Measurements from ENCODE around the gene CNST. TPM values are rescaled to one million over a fixed set of nuclear protein-coding genes. Genes with fewer than 3 reads are reported as not detected.

CNST gene
- total RNA-seq, 4 donors from 2014 or later, result 38.8 to 49.5 (median 41.7) TPM

GRCh38 chr1:246681900-246682895 is 115.9 kb downstream of the CNST start:
- Histone ChIP-seq H3K27me3 (no peaks in the 10 kb centered on the region), H3K27ac (no peak overlapping the region), H3K4me1 (no peaks in the 10 kb centered on the region), H3K4me3 (replicated peaks in 1 of 3) (no peak overlapping the region), H3K9me3 (no peaks in the 10 kb centered on the region), H3K36me3 (no peaks in the 10 kb centered on the region)
- intact Hi-C loops (cut with DNase I), result no loop called here
- 77 to 78% methylated on average over 15 of the region's 15 CpGs for WGBS, 2 donors
- no peak for TF ChIP-seq POLR2A (IDR thresholded peaks at IDR 0.05)
- no peak for TF ChIP-seq CTCF (IDR thresholded peaks at IDR 0.05)
- no peak for DNase-seq

- intact Hi-C loops (cut with DNase I), result no loop called here
- 89 to 97% methylated on average over 9 of the region's 9 CpGs for WGBS, 2 donors
- Histone ChIP-seq H3K9me3 (no peaks in the 10 kb centered on the region), H3K27ac (no peak overlapping the region), H3K36me3 (no peaks in the 10 kb centered on the region), H3K4me3 (replicated peaks in 1 of 3) (no peak overlapping the region), H3K4me1 (no peaks in the 10 kb centered on the region), H3K27me3 (no peaks in the 10 kb centered on the region)
- TF ChIP-seq POLR2A (IDR thresholded peaks at IDR 0.05), result no peak
- no peak for TF ChIP-seq CTCF (IDR thresholded peaks at IDR 0.05)
- no peak for DNase-seq
These were observed 117.3 kb downstream of the CNST start for GRCh38 chr1:246683521-246683920.

- H3K4me3 ChIP-seq (replicated peaks in 1 of 3), result no peak overlapping the region
- peaks cover 0 to 11% of the 10 kb centered on the region in 2 donors for H3K4me1 ChIP-seq
- no peaks in the 10 kb centered on the region for H3K9me3 ChIP-seq
- no peak overlapping the region for H3K27ac ChIP-seq
- H3K27me3 ChIP-seq, result no peaks in the 10 kb centered on the region
- no peak for TF ChIP-seq CTCF (IDR thresholded peaks at IDR 0.05)
- TF ChIP-seq POLR2A (IDR thresholded peaks at IDR 0.05), result no peak
- DNase-seq, result no peak
- 81 to 86% methylated on average over 6 to 13 of the region's 14 CpGs for WGBS, 2 donors
- no peaks in the 10 kb centered on the region for H3K36me3 ChIP-seq
- intact Hi-C loops (cut with DNase I), result no loop called here
These were observed 120.7 kb downstream of the CNST start for GRCh38 chr1:246687002-246687401.

- WGBS, 2 donors, result 7 to 9% methylated on average over 10 to 16 of the region's 16 CpGs
- TF ChIP-seq CTCF (IDR thresholded peaks at IDR 0.05), result peak; percentile 67 to 81 (median 76)
- no peak for TF ChIP-seq POLR2A (IDR thresholded peaks at IDR 0.05)
- peak; percentile 79 to 83 for DNase-seq
- no peak overlapping the region for H3K4me3 ChIP-seq (replicated peaks in 1 of 3)
- no peaks in the 10 kb centered on the region for H3K27me3 ChIP-seq
- no peaks in the 10 kb centered on the region for H3K9me3 ChIP-seq
- H3K4me1 ChIP-seq, result peaks cover 0 to 11% of the 10 kb centered on the region in 2 donors
- H3K27ac ChIP-seq, result peak overlapping the region in 1 of 3 donors; percentile 26
- H3K36me3 ChIP-seq, result no peaks in the 10 kb centered on the region
- intact Hi-C loops (cut with DNase I), result loop anchor here (10.0 kb wide), 1 partner anchor 125 kb away; the partner anchor contains the start of genes CNST and TFB2M
These were observed 123.3 kb downstream of the CNST start for GRCh38 chr1:246689409-246690008.
